Thyroid gland (tissue), 4 donors: Measurements from ENCODE around the gene PAQR5.

Source experiments
- CTCF ChIP-seq, 6 experiments: fragments of 200-600 bp in 3 of 6; fragments of 450-650 bp in 3 of 6; sonication (generic) in 3 of 6; IDR thresholded peaks; one replicate each; pipeline ENCODE4 v1.5.1; 2016 to 2019; ENCODE audit warnings: antibody characterized with exemption in 6 of 6, mild to moderate bottlenecking in 2 of 6, inconsistent platforms in 1 of 6, moderate library complexity in 1 of 6
- POLR2A ChIP-seq, 2 donors: fragments of 450-650 bp; IDR thresholded peaks; one replicate each; pipeline ENCODE4 v1.6.1; 2017; ENCODE audit warnings: antibody characterized with exemption in 2 of 2, mild to moderate bottlenecking in 2 of 2, moderate library complexity in 1 of 2

GRCh38 chr15:69324565-69324964 lies 25.9 kb downstream of the PAQR5 start:
- TF ChIP-seq POLR2A (IDR thresholded peaks at IDR 0.05) (no peak), CTCF (IDR thresholded peaks at IDR 0.05) (no peak)
